ENCODE results near the gene SLIT3. TPM values are rescaled to one million over a fixed set of nuclear protein-coding genes. Genes with fewer than 3 reads are reported as not detected.

SLIT3 gene
- total RNA-seq, 1 donor from 2014 or later: 0.66 TPM

DNA sequence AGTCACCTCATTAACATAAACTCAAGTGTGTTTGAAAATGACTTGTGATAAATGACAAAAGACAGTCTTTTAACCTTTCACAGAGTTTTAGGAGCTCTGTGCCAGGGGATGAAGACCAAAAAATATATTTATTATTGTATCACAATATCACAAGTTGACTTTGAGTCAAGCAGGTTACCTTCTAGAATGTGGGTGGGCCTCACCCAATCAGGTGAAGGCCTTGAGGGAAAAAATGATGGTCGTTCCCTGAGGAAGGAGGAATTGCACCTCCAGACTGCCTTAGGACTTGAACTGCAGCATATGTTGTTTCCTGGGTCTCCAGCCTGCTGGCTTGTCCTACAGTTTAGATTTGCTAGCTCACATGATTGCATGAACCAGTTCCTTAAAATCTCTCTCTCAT is 680.1 kb downstream of the SLIT3 start:
- intact Hi-C loops (cut with micrococcal nuclease): no loop called here

DNA sequence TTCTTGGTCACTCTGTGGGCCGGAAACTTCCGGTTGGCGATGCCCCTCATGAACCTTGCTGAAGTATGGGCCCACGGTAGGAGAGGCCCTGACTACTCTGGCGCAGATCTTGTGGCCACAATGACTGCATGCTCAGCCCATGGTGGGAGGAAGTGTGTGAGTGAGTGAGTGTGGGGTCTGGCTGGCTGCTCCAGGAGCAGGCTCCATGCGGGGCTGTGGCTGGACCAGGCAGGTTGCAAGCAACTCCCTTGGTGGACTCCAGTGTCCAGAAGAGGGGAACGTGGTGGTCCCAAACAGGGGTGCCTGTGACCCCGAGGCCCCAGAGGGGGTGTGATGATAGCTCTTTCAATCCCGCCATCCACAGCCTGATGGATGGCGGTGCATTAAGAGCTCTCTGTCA is 686.3 kb downstream of the SLIT3 start:
- intact Hi-C loops (cut with micrococcal nuclease): no loop called here

DNA sequence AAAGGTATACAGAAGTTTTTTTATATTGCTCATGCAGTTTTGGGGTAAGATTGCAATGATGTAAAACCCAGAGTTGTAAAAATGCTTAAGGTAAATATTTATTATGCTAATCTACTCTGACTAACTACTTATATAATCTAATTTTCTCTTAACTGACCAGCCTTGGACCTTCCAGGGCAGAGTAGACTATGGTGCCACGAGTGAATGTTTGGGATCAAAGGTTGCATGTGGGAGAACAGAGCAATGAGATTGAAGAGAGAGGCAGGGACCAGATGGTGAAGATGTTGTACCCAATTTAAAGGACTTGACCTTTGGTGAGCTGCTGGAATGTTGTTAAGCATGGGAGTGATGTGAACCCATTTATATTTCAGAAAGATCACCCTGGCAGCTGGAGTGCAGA is 686.9 kb downstream of the SLIT3 start:
- intact Hi-C loops (cut with micrococcal nuclease): no loop called here

DNA sequence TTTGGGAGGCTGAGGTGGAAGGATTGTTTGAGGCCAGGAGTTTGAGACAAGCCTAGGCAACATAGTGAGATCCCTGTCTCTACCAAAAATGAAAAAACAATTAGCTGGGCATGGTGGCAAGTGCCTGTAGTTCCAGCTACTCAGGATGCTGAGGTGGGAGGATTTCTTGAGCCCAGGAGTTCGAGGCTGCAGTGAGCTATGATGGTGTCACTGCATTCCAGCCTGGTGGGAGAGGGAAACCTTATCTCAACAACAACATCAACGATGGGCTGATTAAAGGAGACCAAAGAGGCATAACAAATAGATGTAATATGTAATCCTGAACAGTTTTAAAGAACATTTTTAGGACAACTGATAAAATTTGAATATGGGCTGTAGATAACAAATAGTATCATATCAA is 687.5 kb downstream of the SLIT3 start:
- intact Hi-C loops (cut with micrococcal nuclease): no loop called here

DNA sequence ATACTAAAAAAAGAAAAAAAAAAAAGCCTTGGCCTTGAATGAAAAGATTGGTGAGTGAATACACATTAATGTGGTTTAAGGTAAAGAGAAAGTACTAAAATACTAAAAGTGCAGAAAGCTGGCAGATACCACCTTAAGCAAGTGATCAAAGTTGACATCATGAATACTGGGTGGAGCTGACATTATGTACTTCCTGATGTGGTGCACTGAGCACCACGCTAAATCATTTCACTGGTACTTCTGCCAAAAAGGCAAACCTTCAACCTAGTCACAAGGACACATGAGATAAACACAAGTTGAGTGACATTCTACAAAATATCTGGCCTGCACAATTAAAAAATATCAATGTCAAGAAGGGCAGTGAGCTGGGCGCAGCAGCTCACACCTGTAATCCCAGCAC is 687.9 kb downstream of the SLIT3 start:
- intact Hi-C loops (cut with micrococcal nuclease): no loop called here

DNA sequence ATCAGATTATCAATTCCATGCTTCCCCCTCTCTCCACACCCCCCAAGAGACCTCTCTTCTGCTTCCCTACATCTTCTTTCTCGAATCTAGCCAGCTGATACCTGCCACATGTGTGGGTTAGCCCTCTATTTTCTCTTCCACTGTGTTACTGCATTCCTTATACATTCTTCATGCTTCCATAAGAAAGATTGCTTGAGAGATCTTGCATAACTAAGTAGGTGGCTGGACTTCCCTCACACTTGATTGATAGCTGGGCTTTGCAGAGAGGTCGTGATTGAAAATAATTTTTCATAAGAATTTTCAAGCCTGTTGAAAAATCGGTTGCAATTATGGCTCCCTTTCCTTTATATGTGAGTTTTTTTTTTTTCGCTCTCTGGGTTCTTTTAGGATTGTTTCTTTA is 688.8 kb downstream of the SLIT3 start:
- intact Hi-C loops (cut with micrococcal nuclease): no loop called here

Data from T-helper 2 cell treated with Interferon-gamma antibody and Interleukin-4, amounts not matched to agents 100 ng/mL and 5 ng/mL, for 36 hours (primary cell).